Measurements from ENCODE around the gene CAMK1D.

CAMK1D gene

GRCh38 chr10:12704488-12704887 is 355.1 kb downstream of the CAMK1D start:
- TF ChIP-seq EZH2phosphoT487 (IDR thresholded peaks at IDR 0.05; ENCODE audit: low read length) = no peak
- no peak for TF ChIP-seq EZH2 (optimal IDR thresholded peaks at IDR 0.05; ENCODE audit: low read depth, low read length)
- TF ChIP-seq CTCF (IDR thresholded peaks at IDR 0.05; ENCODE audit: low read length) = no peak
- Histone ChIP-seq H3K4me2 (ENCODE audit: low read depth, low read length) (no peak overlapping the region), H3K4me3 (ENCODE audit: low read length) (no peak overlapping the region), H3K27ac (ENCODE audit: low read length) (no peak overlapping the region), H3K79me2 (ENCODE audit: low read length) (no peaks in the 10 kb centered on the region), H3K27me3 (replicated peaks; ENCODE audit: insufficient read depth, low read length) (no peaks in the 10 kb centered on the region), H3K9me3 (replicated peaks; ENCODE audit: insufficient read depth, low read length) (no peaks in the 10 kb centered on the region), H4K20me1 (ENCODE audit: insufficient read depth, low read length) (no peaks in the 10 kb centered on the region), H2AFZ (ENCODE audit: low read length) (no peak overlapping the region), H3K9ac (ENCODE audit: low read length) (no peak overlapping the region), H3K4me1 (ENCODE audit: low read length) (peaks cover 11% of the 10 kb centered on the region), H3K9me2 (replicated peaks; ENCODE audit: insufficient read depth, low read length) (no peaks in the 10 kb centered on the region), H3K36me3 (replicated peaks; ENCODE audit: insufficient read depth, low read length) (no peaks in the 10 kb centered on the region), H3F3A (ENCODE audit: insufficient read depth, low read length) (no peaks in the 10 kb centered on the region)
- DNase-seq = no peak

DNA sequence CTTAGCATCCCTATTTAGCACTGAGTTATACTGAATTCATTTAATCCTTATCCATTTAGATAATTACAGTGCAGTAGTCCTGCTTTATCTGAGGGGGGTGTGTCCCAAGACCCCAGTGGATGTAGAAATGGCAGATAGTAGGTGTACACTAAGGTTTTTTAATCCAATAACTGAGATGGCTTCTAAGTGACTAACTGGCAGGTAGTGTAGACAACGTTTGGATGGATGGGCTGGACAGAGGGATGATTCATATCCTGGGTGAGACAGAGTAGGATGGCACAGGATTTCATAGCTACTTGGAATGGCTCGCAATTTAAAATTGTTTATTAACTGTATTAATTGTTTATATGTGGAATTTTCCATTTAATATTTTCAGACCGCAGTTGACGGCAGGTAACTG is 356.6 kb downstream of the CAMK1D start:
- Histone ChIP-seq H3K9ac (ENCODE audit: low read length) (no peak overlapping the region), H3K36me3 (replicated peaks; ENCODE audit: insufficient read depth, low read length) (no peaks in the 10 kb centered on the region), H3K9me3 (replicated peaks; ENCODE audit: insufficient read depth, low read length) (no peaks in the 10 kb centered on the region), H4K20me1 (ENCODE audit: insufficient read depth, low read length) (no peaks in the 10 kb centered on the region), H3K27ac (ENCODE audit: low read length) (no peak overlapping the region), H3K4me2 (ENCODE audit: low read depth, low read length) (no peak overlapping the region), H3K27me3 (replicated peaks; ENCODE audit: insufficient read depth, low read length) (no peaks in the 10 kb centered on the region), H3K9me2 (replicated peaks; ENCODE audit: insufficient read depth, low read length) (no peaks in the 10 kb centered on the region), H3K4me3 (ENCODE audit: low read length) (no peak overlapping the region), H2AFZ (ENCODE audit: low read length) (no peak overlapping the region), H3K79me2 (ENCODE audit: low read length) (no peaks in the 10 kb centered on the region), H3K4me1 (ENCODE audit: low read length) (peaks cover 16% of the 10 kb centered on the region), H3F3A (ENCODE audit: insufficient read depth, low read length) (0 out of 2 replicates have a peak, but pooled peaks cover 4% of the 10 kb centered on the region)
- DNase-seq = no peak
- no peak for TF ChIP-seq EZH2 (optimal IDR thresholded peaks at IDR 0.05; ENCODE audit: low read depth, low read length)
- no peak for TF ChIP-seq EZH2phosphoT487 (IDR thresholded peaks at IDR 0.05; ENCODE audit: low read length)
- TF ChIP-seq CTCF (IDR thresholded peaks at IDR 0.05; ENCODE audit: low read length) = no peak

DNA sequence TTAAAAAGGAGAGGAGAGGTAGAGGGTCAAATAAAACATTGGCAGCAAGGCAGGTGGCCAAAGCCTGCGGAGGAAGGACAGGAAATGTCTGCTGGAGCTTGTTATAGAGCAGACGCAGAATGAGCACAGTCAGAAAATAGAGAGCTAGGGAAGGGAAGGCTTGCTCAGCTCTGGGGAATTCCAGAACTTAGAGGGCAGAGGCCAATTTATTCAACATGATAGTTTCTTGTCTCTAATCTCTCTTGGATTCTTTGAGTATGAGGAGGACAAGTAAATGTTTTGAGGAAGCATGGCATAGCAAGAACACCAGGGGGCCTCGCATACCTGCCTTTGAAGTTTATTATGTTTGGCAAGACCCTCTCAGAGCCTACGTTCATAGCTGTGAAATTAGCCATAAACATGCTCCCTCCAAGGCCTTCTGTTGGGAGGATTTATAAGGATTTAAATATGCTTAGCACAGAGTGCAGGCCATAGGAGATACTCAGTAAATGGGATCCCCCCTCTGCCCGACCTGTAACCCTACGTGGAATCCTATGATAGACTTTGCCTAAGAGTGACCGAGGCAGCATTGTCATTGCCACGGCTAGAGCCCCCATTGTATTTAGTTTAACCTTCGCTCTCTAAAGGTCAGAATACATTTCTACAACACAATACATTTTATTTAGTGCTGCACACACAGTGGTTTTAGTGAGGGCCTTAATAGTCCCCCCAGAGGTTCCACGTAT is 358.3 kb downstream of the CAMK1D start:
- TF ChIP-seq EZH2phosphoT487 (IDR thresholded peaks at IDR 0.05; ENCODE audit: low read length) (no peak), CTCF (IDR thresholded peaks at IDR 0.05; ENCODE audit: low read length) (peak; percentile 52)
- H3F3A ChIP-seq (ENCODE audit: insufficient read depth, low read length) = 0 out of 2 replicates have a peak, but pooled peaks cover 5% of the 10 kb centered on the region

More for the DNA sequence above, 358.3 kb downstream of the CAMK1D start:
- H4K20me1 ChIP-seq (ENCODE audit: insufficient read depth, low read length) = no peaks in the 10 kb centered on the region
- H3K36me3 ChIP-seq (replicated peaks; ENCODE audit: insufficient read depth, low read length) = no peaks in the 10 kb centered on the region
- peak overlapping the region; percentile 9; the same call in 1 of the 2 replicates for H3K27ac ChIP-seq (ENCODE audit: low read length)
- no peak overlapping the region for H3K4me3 ChIP-seq (ENCODE audit: low read length)
- H2AFZ ChIP-seq (ENCODE audit: low read length) = no peak overlapping the region
- no peaks in the 10 kb centered on the region for H3K9me3 ChIP-seq (replicated peaks; ENCODE audit: insufficient read depth, low read length)
- peak; percentile 27 for DNase-seq
- H3K9me2 ChIP-seq (replicated peaks; ENCODE audit: insufficient read depth, low read length) = no peaks in the 10 kb centered on the region
- H3K27me3 ChIP-seq (replicated peaks; ENCODE audit: insufficient read depth, low read length) = no peaks in the 10 kb centered on the region
- H3K4me1 ChIP-seq (ENCODE audit: low read length) = peaks cover 16% of the 10 kb centered on the region
- no peak overlapping the region for H3K9ac ChIP-seq (ENCODE audit: low read length)
- peak overlapping the region; percentile 28 for H3K4me2 ChIP-seq (ENCODE audit: low read depth, low read length)
- 0 out of 2 replicates have a peak, but pooled peaks cover 8% of the 10 kb centered on the region for H3K79me2 ChIP-seq (ENCODE audit: low read length)
